ENCODE measurements around the gene INHBC. TPM values are rescaled to one million over a fixed set of nuclear protein-coding genes. Genes with fewer than 3 reads are reported as not detected.

Gene INHBC
- total RNA-seq, 1 donor from 2014 or later = not detected

Other genes with a start within 250 kb of the INHBC start
- gene NXPH4, start 218.0 kb upstream of the INHBC start, total RNA-seq = 2.4 and 4.3 TPM in 2 replicates
- gene SHMT2, start 205.1 kb upstream of the INHBC start, total RNA-seq = 147 and 153 TPM in 2 replicates
- 594 and 728 TPM in 2 replicates for gene STAC3, start 183.6 kb upstream of the INHBC start, total RNA-seq
- gene R3HDM2, start 3.7 kb upstream of the INHBC start, total RNA-seq = 20.3 and 24.6 TPM in 2 replicates
- 12.2 and 15.7 TPM in 2 replicates for gene INHBE, start 20.5 kb downstream of the INHBC start, total RNA-seq
- 0.56 and 0.78 TPM in 2 replicates for gene GLI1, start 25.0 kb downstream of the INHBC start, total RNA-seq
- gene ARHGAP9, start 45.1 kb downstream of the INHBC start, total RNA-seq = 9.8 and 14.7 TPM in 2 replicates
- 131 and 146 TPM in 2 replicates for gene MARS1, start 53.3 kb downstream of the INHBC start, total RNA-seq
- 30.0 and 37.1 TPM in 2 replicates for gene DDIT3, start 85.7 kb downstream of the INHBC start, total RNA-seq
- gene MBD6, start 88.0 kb downstream of the INHBC start, total RNA-seq = 6.3 and 8.2 TPM in 2 replicates
- 170 and 179 TPM in 2 replicates for gene DCTN2, start 112.4 kb downstream of the INHBC start, total RNA-seq
- not detected in 2 replicates for gene KIF5A, start 115.3 kb downstream of the INHBC start, total RNA-seq
- 15.4 and 20.2 TPM in 2 replicates for gene PIP4K2C, start 156.4 kb downstream of the INHBC start, total RNA-seq
- 22.1 and 22.5 TPM in 2 replicates for gene DTX3, start 170.0 kb downstream of the INHBC start, total RNA-seq
- 8.6 and 12.4 TPM in 2 replicates for gene ARHGEF25, start 176.7 kb downstream of the INHBC start, total RNA-seq
- gene B4GALNT1, start 198.4 kb downstream of the INHBC start, total RNA-seq = 2.5 and 3.4 TPM in 2 replicates

All from myocyte (in vitro differentiated cells).